B cell (primary cell): Measurements from ENCODE around the gene RGL3. TPM values are rescaled to one million over a fixed set of nuclear protein-coding genes. Genes with fewer than 3 reads are reported as not detected.

Experiments
- ATAC-seq: fragments of 200-7000 bp; cut with Tn5 transposase; one replicate; pipeline ENCODE4 v1.10.0; 2021; ENCODE audit warnings: low read depth, mild to moderate bottlenecking, moderate number of reproducible peaks, moderate library complexity
- CTCF ChIA-PET: fragments of 350-600 bp; sonication (Branson Sonifier 250); formaldehyde crosslinking; loops from one replicate; lab custom pipeline; 2021; ENCODE audit warnings: antibody characterized with exemption, inconsistent platforms; lab: Charles Lee
- POLR2A ChIA-PET: fragments of 350-600 bp; sonication (Branson Sonifier 250); formaldehyde crosslinking; loops from one replicate; lab custom pipeline; 2021; ENCODE audit warnings: antibody characterized with exemption; lab: Charles Lee
- DNase-seq: peaks from one replicate; pipeline ENCODE4 v3.0.0; 2013
- H2AFZ ChIP-seq: 2 replicates; pipeline ENCODE4 v1.6.1; 2012; ENCODE audit warnings: mild to moderate bottlenecking, low read depth, low read length; ENCODE audit not compliant: insufficient read depth, poor library complexity, severe bottlenecking
- H3K27ac ChIP-seq, 2 donors: 1 replicate in 1 of 2; 2 replicates in 1 of 2; pipeline ENCODE4 v1.5.1; 2012 to 2013; ENCODE audit warnings: low read length in 2 of 2, mild to moderate bottlenecking in 2 of 2, moderate library complexity in 1 of 2
- H3K27me3 ChIP-seq, 4 experiments: fragments of 200-600 bp in 1 of 4; sonication (generic) in 1 of 4; replicated peaks in 1 of 4; 1 replicate in 2 of 4; 2 replicates in 2 of 4; pipeline versions ENCODE4 v1.6.1 to v1.7.0; 2013 to 2016; ENCODE audit warnings: low read length in 3 of 4, mild to moderate bottlenecking in 2 of 4, mixed read lengths in 1 of 4, moderate library complexity in 1 of 4; ENCODE audit not compliant: insufficient read depth in 4 of 4, control insufficient read depth in 3 of 4; ENCODE audit errors: control extremely low read depth in 1 of 4
- H3K36me3 ChIP-seq, 2 experiments: replicated peaks in 1 of 2; 1 replicate in 1 of 2; 2 replicates in 1 of 2; pipeline versions ENCODE4 v1.6.1 to v1.7.1; 2013; ENCODE audit warnings: low read length in 1 of 2; ENCODE audit not compliant: insufficient read depth in 2 of 2, control insufficient read depth in 1 of 2; ENCODE audit errors: control extremely low read depth in 1 of 2, extremely low read depth in 1 of 2
- H3K4me1 ChIP-seq, 2 donors: fragments of 200-600 bp in 1 of 2; sonication (generic) in 1 of 2; 1 replicate in 1 of 2; 2 replicates in 1 of 2; pipeline versions ENCODE4 v1.5.1 to v1.6.1; 2013 to 2017; ENCODE audit warnings: low read length in 2 of 2; ENCODE audit not compliant: control insufficient read depth in 2 of 2, insufficient read depth in 2 of 2
- H3K4me2 ChIP-seq: replicated peaks from 2 replicates; pipeline ENCODE3; 2012; ENCODE audit warnings: mild to moderate bottlenecking, low read depth, low read length; ENCODE audit not compliant: poor library complexity, severe bottlenecking
- H3K4me3 ChIP-seq, 5 experiments: fragments of 200-600 bp in 1 of 5; sonication (generic) in 1 of 5; 1 replicate in 3 of 5; 2 replicates in 2 of 5; pipeline versions ENCODE4 v1.5.1 to v1.7.0; 2011 to 2016; ENCODE audit warnings: low read length in 4 of 5, mild to moderate bottlenecking in 4 of 5, low read depth in 2 of 5, control low read depth in 1 of 5, moderate library complexity in 1 of 5; ENCODE audit not compliant: insufficient read depth in 1 of 5; ENCODE audit errors: control extremely low read depth in 1 of 5, extremely low read depth in 1 of 5
- H3K79me2 ChIP-seq: fragments of 200-600 bp; sonication (generic); one replicate; pipeline ENCODE4 v1.6.0; 2016; ENCODE audit warnings: low read length; ENCODE audit not compliant: control insufficient read depth, insufficient read depth
- H3K9ac ChIP-seq: fragments of 200-600 bp; sonication (generic); 2 replicates; pipeline ENCODE4 v1.6.1; 2017; ENCODE audit warnings: mild to moderate bottlenecking, low read length, moderate library complexity
- H3K9me3 ChIP-seq, 3 donors: one replicate each; pipeline versions ENCODE4 v1.6.1 to v1.7.1; 2013; ENCODE audit warnings: low read length in 2 of 3; ENCODE audit not compliant: control insufficient read depth in 2 of 3, insufficient read depth in 1 of 3; ENCODE audit errors: control extremely low read depth in 1 of 3
- H4K20me1 ChIP-seq: 2 replicates; pipeline ENCODE4 v1.6.0; 2012; ENCODE audit warnings: mild to moderate bottlenecking, low read length; ENCODE audit not compliant: insufficient read depth, control insufficient read depth, poor library complexity, severe bottlenecking
- H3K27ac Mint-ChIP-seq: one replicate; pipeline ENCODE4 v1.8.0; 2021; ENCODE audit warnings: mixed read lengths
- H3K27me3 Mint-ChIP-seq: one replicate; pipeline ENCODE4 v1.8.0; 2021; ENCODE audit warnings: mixed read lengths
- H3K4me1 Mint-ChIP-seq: one replicate; pipeline ENCODE4 v1.8.0; 2021; ENCODE audit warnings: mixed read lengths
- H3K4me3 Mint-ChIP-seq: one replicate; pipeline ENCODE4 v1.8.0; 2021; ENCODE audit warnings: mixed read lengths
- H3K9me3 Mint-ChIP-seq: one replicate; pipeline ENCODE4 v1.8.0; 2022; ENCODE audit warnings: mixed read lengths; ENCODE audit not compliant: insufficient read depth
- CTCF ChIP-seq: fragments of 200-600 bp; IDR thresholded peaks from one replicate; pipeline ENCODE4 v1.8.0; 2022; ENCODE audit warnings: antibody characterized with exemption, mild to moderate bottlenecking
- EZH2 ChIP-seq: IDR thresholded peaks from 2 replicates; pipeline ENCODE4 v1.6.1; 2012; ENCODE audit warnings: borderline replicate concordance, low read depth, mild to moderate bottlenecking, moderate library complexity, low read length; ENCODE audit not compliant: insufficient read depth, poor library complexity, severe bottlenecking
- WGBS: methylation state at CpG from one replicate; pipeline ENCODE4 v1.1.5; 2013; ENCODE audit warnings: missing lambda C conversion rate; ENCODE audit not compliant: insufficient coverage; 5-methylcytosine and 5-hydroxymethylcytosine counted together
- intact Hi-C: fragments of 100-400 bp; cut with micrococcal nuclease; formaldehyde crosslinking; loops from one replicate; pipeline ENCODE4 v1.10.0; 2022
- polyA plus RNA-seq: library from polyadenylated mRNA; depleted of rRNA; stranded (reverse); fragments of >200 nt; gene quantifications from 2 replicates; pipeline ENCODE4 v1.2.3, GENCODE V29; 2012
- total RNA-seq, 2 donors: library from RNA; stranded (reverse); fragments of 120-200 nt in 1 of 2; gene quantifications; 1 replicate in 1 of 2; 2 replicates in 1 of 2; pipeline versions ENCODE4 v1.2.3 to v1.2.4, GENCODE V29; 2013 to 2022

Gene RGL3
- total and polyA plus RNA-seq, 2 donors (not counting 1 experiment from before 2014, with no cell fraction given): 0.54 to 2.8 TPM

GRCh38 chr19:11451871-11452619, 32.9 kb upstream of the RGL3 start:
- intact Hi-C loops: no loop called here
- peaks cover 8% of the 10 kb centered on the region for H3K4me1 Mint-ChIP-seq
- H3K27me3 Mint-ChIP-seq: no peaks in the 10 kb centered on the region
- H3K4me3 Mint-ChIP-seq: peak overlapping the region; percentile 49
- Histone ChIP-seq H3K79me2 (no peaks in the 10 kb centered on the region), H3K9me3 (no peaks in the 10 kb centered on the region), H3K36me3 (peaks cover 0 to 32% of the 10 kb centered on the region in 2 experiments), H3K9ac (no peak overlapping the region), H3K4me2 (no peak overlapping the region), H3K4me1 (peaks cover 0 to 5% of the 10 kb centered on the region in 2 donors), H3K27me3 (no peaks in the 10 kb centered on the region), H2AFZ (no peak overlapping the region), H3K4me3 (no peak overlapping the region), H4K20me1 (peaks cover 7% of the 10 kb centered on the region), H3K27ac (no peak overlapping the region)
- no peak for ATAC-seq
- no peak for DNase-seq
- TF ChIP-seq EZH2: no peak
- no peak for TF ChIP-seq CTCF
- 61% methylated on average over 8 of the region's 25 CpGs for WGBS
- no peak overlapping the region for H3K27ac Mint-ChIP-seq
- H3K9me3 Mint-ChIP-seq: no peaks in the 10 kb centered on the region
- POLR2A ChIA-PET: no interaction called here
- CTCF ChIA-PET: interaction anchor here (0.6 to 1.4 kb wide), 7 partner anchors 9 to 142 kb away, joined by 3 to 6 read pairs (median 4); partner anchors contain the start of gene SWSAP1

GRCh38 chr19:11451327-11451870, 32.3 kb upstream of the RGL3 start:
- no CpG with 5 or more reads among the region's 13 CpGs for WGBS
- Histone ChIP-seq H3K9me3 (no peaks in the 10 kb centered on the region), H3K27ac (no peak overlapping the region), H3K4me1 (peaks cover 0 to 5% of the 10 kb centered on the region in 2 donors), H4K20me1 (peaks cover 13% of the 10 kb centered on the region), H3K4me3 (no peak overlapping the region), H3K9ac (no peak overlapping the region), H2AFZ (no peak overlapping the region), H3K27me3 (no peaks in the 10 kb centered on the region), H3K79me2 (no peaks in the 10 kb centered on the region), H3K36me3 (peaks cover 0 to 35% of the 10 kb centered on the region in 2 experiments), H3K4me2 (no peak overlapping the region)
- H3K4me3 Mint-ChIP-seq: no peak overlapping the region
- TF ChIP-seq EZH2 (no peak), CTCF (no peak)
- ChIA-PET CTCF (interaction anchor here (1.1 to 1.4 kb wide), 2 partner anchors 74 to 77 kb away, joined by 3 to 5 read pairs; partner anchors contain the start of gene SWSAP1), POLR2A (no interaction called here)
- H3K27me3 Mint-ChIP-seq: no peaks in the 10 kb centered on the region
- ATAC-seq (no peak), DNase-seq (no peak)
- peaks cover 8% of the 10 kb centered on the region for H3K4me1 Mint-ChIP-seq
- H3K9me3 Mint-ChIP-seq: no peaks in the 10 kb centered on the region
- intact Hi-C loops: no loop called here
- no peak overlapping the region for H3K27ac Mint-ChIP-seq
